Body of pancreas (tissue), 4 donors: ENCODE measurements around the gene NACC1. TPM values are rescaled to one million over a fixed set of nuclear protein-coding genes. Genes with fewer than 3 reads are reported as not detected.
A peak's percentile ranks its signal among the peaks of the same experiment; 100 is the strongest.

Experiments used
- ATAC-seq: fragments of 150-250 bp; one replicate; pipeline ENCODE4 v1.9.1; 2016
- DNase-seq, 4 donors: peaks; one replicate each; pipeline ENCODE4 v3.0.0-alpha.2; 2019
- H3K27ac ChIP-seq, 4 donors: fragments of 200-600 bp; sonication (generic); 1 replicate in 3 of 4; 2 replicates in 1 of 4; pipeline versions ENCODE4 v1.5.1 to v1.6.1; 2016 to 2019; ENCODE audit warnings: mild to moderate bottlenecking in 1 of 4, mixed read lengths in 1 of 4, moderate library complexity in 1 of 4
- H3K27me3 ChIP-seq, 2 donors: fragments of 200-600 bp; sonication (generic); one replicate each; pipeline ENCODE4 v1.6.0; 2016; ENCODE audit warnings: mild to moderate bottlenecking in 1 of 2
- H3K36me3 ChIP-seq, 2 donors: fragments of 200-600 bp; sonication (generic); replicated peaks in 1 of 2; 2 replicates each; pipeline ENCODE4 v1.5.1; 2016; ENCODE audit warnings: low read depth in 2 of 2; ENCODE audit not compliant: insufficient read depth in 1 of 2
- H3K4me1 ChIP-seq: fragments of 200-600 bp; sonication (generic); one replicate; pipeline ENCODE4 v1.6.0; 2016
- H3K4me3 ChIP-seq, 2 donors: fragments of 200-600 bp; sonication (generic); 1 replicate in 1 of 2; 2 replicates in 1 of 2; pipeline ENCODE4 v1.5.1; 2016 to 2019
- H3K9me3 ChIP-seq, 3 donors: fragments of 200-600 bp; sonication (generic); 1 replicate in 2 of 3; 2 replicates in 1 of 3; pipeline ENCODE4 v1.5.1; 2016
- CTCF ChIP-seq, 7 experiments: fragments of 450-650 bp in 4 of 7; fragments of 200-600 bp in 3 of 7; sonication (generic) in 3 of 7; IDR thresholded peaks; one replicate each; pipeline ENCODE4 v1.5.1; 2016 to 2019; ENCODE audit warnings: antibody characterized with exemption in 7 of 7
- POLR2A ChIP-seq, 3 donors: fragments of 450-650 bp; IDR thresholded peaks; one replicate each; pipeline ENCODE4 v1.6.1; 2016; ENCODE audit warnings: antibody characterized with exemption in 3 of 3, mild to moderate bottlenecking in 2 of 3
- WGBS, 2 donors: methylation state at CpG; one replicate each; pipeline ENCODE4 v1.1.5; 2017; 5-methylcytosine and 5-hydroxymethylcytosine counted together
- intact Hi-C: fragments of 100-400 bp; cut with DNase I; formaldehyde crosslinking; loops from one replicate; pipeline ENCODE4 v1.15.1; 2023
- total RNA-seq, 2 donors: library from RNA; depleted of rRNA; stranded (reverse); fragments of >200 nt; gene quantifications; one replicate each; pipeline ENCODE4 v1.1.0, GENCODE V29; 2016

The NACC1 gene
- total RNA-seq, 2 donors from 2014 or later, result 6.0 to 15.5 TPM

- Histone ChIP-seq H3K9me3 (no peaks in the 10 kb centered on the region), H3K36me3 (no peaks in the 10 kb centered on the region)
- no peak for ATAC-seq
Observed at GRCh38 chr19:13087295-13087694, 30.8 kb upstream of the NACC1 start.

GRCh38 chr19:13087795-13088537 is 30.1 kb upstream of the NACC1 start:
- no peaks in the 10 kb centered on the region for H3K27me3 ChIP-seq
- DNase-seq, result no peak
- no peaks in the 10 kb centered on the region for H3K9me3 ChIP-seq
- no peaks in the 10 kb centered on the region for H3K4me1 ChIP-seq
- no peaks in the 10 kb centered on the region for H3K36me3 ChIP-seq
- WGBS, 2 donors, result 86 to 93% methylated on average over 35 of the region's 37 CpGs
- no peak for ATAC-seq
- no peak for TF ChIP-seq POLR2A (IDR thresholded peaks at IDR 0.05)
- no peak for TF ChIP-seq CTCF (IDR thresholded peaks at IDR 0.05)
- no peak overlapping the region for H3K27ac ChIP-seq
- no peak overlapping the region for H3K4me3 ChIP-seq
- intact Hi-C loops, result no loop called here

More at GRCh38 chr19:13087295-13087694, 30.8 kb upstream of the NACC1 start:
- H3K4me1 ChIP-seq, result peaks cover 5% of the 10 kb centered on the region
- no peaks in the 10 kb centered on the region for H3K27me3 ChIP-seq
- DNase-seq, result no peak
- 90 to 95% methylated on average over 8 to 12 of the region's 12 CpGs for WGBS, 2 donors
- TF ChIP-seq POLR2A (IDR thresholded peaks at IDR 0.05), result no peak
- no peak for TF ChIP-seq CTCF (IDR thresholded peaks at IDR 0.05)
- no peak overlapping the region for H3K27ac ChIP-seq
- intact Hi-C loops, result no loop called here
- no peak overlapping the region for H3K4me3 ChIP-seq

GRCh38 chr19:13089139-13089856 is 28.8 kb upstream of the NACC1 start:
- intact Hi-C loops, result no loop called here
- TF ChIP-seq POLR2A (IDR thresholded peaks at IDR 0.05) (no peak), CTCF (IDR thresholded peaks at IDR 0.05) (peak in 1 of 7 experiments; percentile 7)
- no peak for ATAC-seq
- WGBS, 2 donors, result 80 to 91% methylated on average over 1 to 5 of the region's 5 CpGs
- Histone ChIP-seq H3K9me3 (no peaks in the 10 kb centered on the region), H3K4me3 (no peak overlapping the region), H3K36me3 (no peaks in the 10 kb centered on the region), H3K4me1 (no peaks in the 10 kb centered on the region), H3K27ac (no peak overlapping the region), H3K27me3 (no peaks in the 10 kb centered on the region)
- DNase-seq, result no peak

GRCh38 chr19:13089857-13090507 is 28.1 kb upstream of the NACC1 start:
- no peak for ATAC-seq
- intact Hi-C loops, result no loop called here
- TF ChIP-seq CTCF (IDR thresholded peaks at IDR 0.05) (no peak), POLR2A (IDR thresholded peaks at IDR 0.05) (no peak)
- Histone ChIP-seq H3K4me1 (no peaks in the 10 kb centered on the region), H3K4me3 (no peak overlapping the region), H3K36me3 (no peaks in the 10 kb centered on the region), H3K9me3 (no peaks in the 10 kb centered on the region), H3K27me3 (no peaks in the 10 kb centered on the region), H3K27ac (no peak overlapping the region)
- no peak for DNase-seq
- WGBS, 2 donors, result 81 to 86% methylated on average over 10 to 12 of the region's 12 CpGs
